Activated naive CD4-positive, alpha-beta T cell (primary cell): ENCODE results near the gene IGFBPL1.
"Not testable (repeated sequence)": the region's sequence is repeated elsewhere in the genome, so short reads cannot be mapped to it uniquely, and the experiment has no call there.

Experiments used
- DNase-seq, 4 experiments: peaks; one replicate each; lab custom pipeline; 2025; lab: John Stamatoyannopoulos, UW

IGFBPL1 gene, protein sequence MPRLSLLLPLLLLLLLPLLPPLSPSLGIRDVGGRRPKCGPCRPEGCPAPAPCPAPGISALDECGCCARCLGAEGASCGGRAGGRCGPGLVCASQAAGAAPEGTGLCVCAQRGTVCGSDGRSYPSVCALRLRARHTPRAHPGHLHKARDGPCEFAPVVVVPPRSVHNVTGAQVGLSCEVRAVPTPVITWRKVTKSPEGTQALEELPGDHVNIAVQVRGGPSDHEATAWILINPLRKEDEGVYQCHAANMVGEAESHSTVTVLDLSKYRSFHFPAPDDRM

DNA sequence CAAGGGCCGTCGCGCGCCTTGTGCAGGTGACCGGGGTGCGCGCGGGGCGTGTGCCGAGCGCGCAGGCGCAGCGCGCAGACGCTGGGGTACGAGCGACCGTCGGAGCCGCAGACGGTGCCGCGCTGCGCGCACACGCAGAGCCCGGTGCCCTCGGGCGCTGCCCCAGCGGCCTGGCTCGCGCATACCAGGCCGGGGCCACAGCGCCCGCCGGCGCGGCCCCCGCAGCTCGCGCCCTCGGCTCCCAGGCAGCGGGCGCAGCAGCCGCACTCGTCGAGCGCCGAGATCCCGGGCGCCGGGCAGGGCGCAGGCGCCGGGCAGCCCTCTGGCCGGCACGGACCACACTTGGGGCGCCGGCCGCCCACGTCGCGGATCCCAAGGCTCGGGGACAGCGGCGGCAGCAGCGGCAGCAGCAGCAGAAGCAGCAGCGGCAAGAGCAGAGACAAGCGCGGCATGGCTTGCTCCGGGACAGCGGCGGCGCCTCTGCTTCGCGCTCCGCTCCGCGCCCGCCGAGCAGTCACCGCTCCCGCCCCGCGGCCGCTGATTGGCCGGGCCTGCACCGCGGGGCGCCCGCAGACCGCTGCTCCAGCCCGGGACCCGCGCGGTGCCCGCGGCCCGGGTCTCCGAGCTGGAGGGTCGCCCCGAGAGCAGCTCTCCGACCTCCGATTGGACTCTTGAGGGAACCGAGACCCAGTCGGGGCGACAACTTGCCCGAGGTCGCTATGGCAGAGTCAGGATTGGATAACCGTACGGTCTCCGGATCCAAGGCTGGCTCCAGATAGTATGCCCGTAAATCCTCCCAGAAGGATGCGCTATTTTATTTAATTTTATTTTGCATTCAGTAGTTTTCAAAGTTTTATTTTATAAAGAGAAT, at the start of gene IGFBPL1:
TSS of gene IGFBPL1 (minus strand) at position 482 of the 871 bp plus-strand sequence. CDS start at position 452, 30 bp downstream.
- no peak for DNase-seq

- not testable (repeated sequence) for DNase-seq
Observed at GRCh38 chr9:38472583-38473249, 48.5 kb upstream of the IGFBPL1 start.

DNA sequence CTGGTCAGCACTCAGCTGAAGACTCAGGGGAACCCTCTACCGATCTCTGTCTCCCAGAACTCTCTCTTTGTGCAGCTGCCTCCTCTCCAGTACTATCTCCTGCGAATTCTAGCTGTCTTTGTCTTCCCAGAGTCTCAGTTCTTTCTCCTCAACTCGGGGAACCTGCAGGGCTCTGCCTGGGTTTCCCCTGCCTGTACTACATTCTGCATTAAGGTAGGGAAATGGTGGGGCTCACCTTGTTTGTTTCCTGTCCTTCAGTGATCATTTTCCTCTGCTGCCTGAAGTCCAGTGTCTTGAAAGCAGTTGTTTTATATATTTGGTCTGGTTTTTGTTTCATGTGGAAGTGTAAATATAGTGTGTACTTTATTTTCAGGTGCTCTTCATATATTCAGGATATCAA, 43.1 kb upstream of the IGFBPL1 start:
- DNase-seq, result no peak

DNA sequence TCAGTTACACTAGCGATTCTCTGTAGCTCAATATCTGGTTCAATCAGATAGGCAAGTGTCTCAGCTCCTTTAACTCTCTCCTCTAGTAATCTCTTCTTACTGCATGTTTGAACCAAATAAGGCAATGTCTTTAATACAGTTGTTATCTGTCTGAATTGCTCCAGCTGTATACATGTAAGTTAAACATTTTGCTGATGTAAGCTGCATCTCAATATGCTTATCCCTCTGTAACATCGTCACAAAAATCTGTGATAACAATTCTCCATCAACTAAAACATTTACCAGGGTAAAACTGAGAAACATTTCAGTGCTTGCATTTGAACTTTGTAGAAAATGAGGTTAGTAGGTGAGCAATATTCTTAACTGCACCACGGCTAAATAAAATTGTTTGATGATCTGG, 29.6 kb upstream of the IGFBPL1 start:
- DNase-seq, result no peak

- no peak for DNase-seq
Observed at GRCh38 chr9:38451162-38451561, 26.9 kb upstream of the IGFBPL1 start.

DNA sequence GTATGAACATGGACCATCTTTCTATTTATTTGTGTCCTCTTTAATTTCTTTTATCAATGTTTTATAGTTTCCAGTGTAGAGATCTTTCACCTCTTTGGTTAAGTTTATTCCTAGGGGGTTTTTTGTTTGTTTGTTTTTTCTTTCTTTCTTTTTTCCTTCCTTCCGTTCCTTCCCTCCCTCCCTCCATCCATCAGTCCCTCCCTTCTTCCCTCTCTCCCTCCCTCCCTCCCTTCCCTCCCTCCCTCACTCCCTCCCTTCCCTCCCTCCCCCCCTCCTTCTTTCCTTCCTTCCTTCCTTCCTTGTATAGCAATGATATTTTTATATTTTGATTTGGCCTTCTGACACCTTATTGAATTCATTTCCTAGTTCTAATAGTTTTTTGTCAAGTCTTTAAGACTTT, 23.4 kb upstream of the IGFBPL1 start:
- no peak for DNase-seq

DNA sequence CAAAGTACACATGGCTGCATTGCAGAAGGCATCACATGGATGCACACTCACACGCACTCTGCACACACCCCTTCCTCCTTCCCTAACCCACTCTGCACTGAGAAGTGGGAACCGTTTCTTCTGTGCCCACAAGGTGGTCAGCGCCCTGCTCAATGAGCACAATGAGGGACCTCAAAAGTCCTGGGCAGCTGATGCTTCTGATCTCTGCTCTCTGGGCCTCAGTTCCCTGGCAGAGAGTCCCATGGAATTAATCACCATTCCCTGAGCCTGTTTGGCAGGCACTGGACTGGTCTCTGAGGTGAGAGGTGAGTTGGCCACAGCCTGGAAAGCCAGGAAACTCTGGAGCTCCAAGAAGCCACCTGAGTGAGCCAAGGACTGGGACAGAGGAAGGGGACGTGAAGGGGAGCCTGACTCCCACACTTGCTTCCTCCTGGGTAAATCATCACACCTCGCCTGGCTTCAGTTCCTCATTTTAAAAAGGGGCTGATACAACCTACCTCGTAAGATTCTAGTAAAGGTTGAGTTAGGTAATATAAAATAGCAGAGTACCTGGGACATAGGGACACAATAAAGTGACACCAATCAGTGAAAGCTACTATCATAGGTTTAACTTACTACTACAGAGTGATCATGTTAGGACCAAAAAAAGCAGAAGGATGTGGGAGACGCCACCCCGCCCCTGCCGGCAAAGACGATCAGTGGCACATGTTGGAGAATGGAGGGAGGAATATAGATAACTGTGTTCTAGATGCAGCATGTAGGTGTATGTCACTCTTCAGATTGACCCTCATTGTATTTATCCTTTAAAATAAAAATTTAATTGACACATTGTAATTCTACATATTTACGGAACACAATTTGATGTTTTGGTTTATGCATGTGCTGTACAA, 21.1 kb upstream of the IGFBPL1 start:
- no peak for DNase-seq

GRCh38 chr9:38443597-38443996, 19.3 kb upstream of the IGFBPL1 start:
- no peak for DNase-seq

GRCh38 chr9:38443181-38443580, 18.9 kb upstream of the IGFBPL1 start:
- DNase-seq, result no peak

DNA sequence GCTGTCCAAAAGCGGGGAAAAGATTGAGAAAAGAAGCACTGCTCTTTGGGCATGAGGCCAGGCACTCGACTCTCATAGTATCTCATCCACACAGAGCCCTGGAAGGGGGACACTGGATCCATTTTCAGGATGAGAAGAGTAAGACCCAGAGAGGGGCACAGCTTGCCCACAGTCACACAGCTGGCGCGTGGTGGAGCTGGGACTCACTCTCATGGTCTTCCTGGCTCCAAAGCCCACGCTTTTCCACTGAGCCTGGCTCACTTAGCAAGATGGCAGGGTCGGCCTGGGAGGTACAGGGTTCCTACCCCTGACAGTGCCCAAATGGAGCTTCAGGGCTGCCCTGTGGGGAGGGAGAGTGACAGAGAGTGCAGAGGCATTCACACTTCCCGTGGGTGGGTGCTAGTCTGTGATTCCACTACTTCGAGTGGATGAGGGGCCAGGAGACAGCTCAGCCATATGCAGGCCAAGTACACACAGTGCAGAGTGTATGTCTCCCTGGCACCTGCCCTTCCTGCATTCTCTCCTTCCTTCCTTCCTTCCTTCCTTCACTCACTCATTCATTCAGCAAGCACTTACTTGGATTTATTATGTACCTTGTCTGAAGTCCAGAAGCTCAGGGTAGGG, 18.3 kb upstream of the IGFBPL1 start:
- no peak for DNase-seq

- DNase-seq, result no peak
Observed at GRCh38 chr9:38441347-38442085, 17.3 kb upstream of the IGFBPL1 start.

DNA sequence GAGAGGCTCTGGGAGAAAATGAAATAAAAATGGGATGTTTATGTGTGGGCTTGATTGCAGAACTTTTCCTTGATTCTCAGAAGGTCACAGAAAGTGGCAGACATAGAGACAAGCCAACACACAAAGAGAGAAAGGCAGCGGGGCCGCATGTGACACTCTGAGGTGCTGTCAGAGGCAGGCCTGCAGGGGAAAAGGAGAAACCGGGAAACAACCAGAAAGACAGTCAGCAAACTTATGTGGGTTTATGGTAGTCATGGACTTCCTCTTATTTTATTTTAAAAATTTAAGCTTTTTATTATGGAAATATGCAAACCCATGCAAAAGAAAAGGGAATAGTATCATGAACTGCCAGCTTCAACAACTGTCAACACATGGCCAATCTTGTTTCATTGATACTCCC, 16.3 kb upstream of the IGFBPL1 start:
- DNase-seq, result no peak

DNA sequence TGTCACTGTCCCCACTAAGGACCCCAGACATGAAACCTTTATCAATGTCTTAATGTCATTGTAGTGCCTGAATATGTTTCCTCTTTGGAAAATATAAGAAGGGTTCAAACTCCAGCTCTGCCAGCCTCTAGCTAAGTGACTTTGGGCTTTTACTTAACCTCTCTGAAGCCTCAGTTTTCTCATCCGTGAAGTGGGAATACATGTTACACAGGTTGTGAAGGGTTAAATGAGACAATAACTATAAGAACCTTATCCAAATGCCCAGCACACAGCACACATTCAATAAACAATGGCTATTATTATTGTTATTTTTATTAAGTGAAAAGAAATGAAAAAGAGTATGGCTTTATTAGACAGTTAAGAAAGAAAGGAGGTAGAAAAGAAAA, 15.7 kb upstream of the IGFBPL1 start:
- DNase-seq, result no peak

- no peak for DNase-seq
Observed at GRCh38 chr9:38439291-38439915, 15.1 kb upstream of the IGFBPL1 start.

DNA sequence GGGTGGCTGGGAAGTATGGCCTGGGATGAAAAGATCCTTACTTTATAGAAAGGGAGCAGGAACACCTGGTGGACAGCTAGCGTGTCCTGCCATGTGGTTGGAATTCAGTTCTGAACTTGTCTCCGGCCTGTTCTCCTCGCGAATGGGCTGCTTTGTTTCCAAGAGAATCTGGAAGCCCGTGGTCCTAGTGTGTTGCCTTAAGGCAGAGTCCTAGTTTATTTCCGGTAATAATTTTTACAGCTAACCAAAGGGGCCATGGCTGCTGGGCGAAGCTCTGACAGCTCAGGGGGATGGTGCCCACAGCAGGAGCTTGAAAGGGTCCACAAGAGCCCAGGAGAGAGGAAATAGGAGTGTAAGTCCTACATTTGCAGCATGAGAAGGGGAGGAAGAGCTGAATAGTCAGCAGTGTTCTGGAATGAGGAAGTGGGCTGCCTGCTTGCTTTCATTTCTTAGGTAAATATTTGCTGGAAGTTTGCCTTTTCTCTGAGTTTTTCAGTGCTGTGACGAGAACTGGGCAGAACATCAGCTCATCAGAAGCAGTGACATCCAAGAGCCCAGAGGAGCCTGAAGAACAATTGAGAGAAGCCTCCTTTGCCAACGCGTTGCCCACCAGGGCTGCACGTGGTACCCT, 13.1 kb upstream of the IGFBPL1 start:
- no peak for DNase-seq

GRCh38 chr9:38436708-38437107, 12.5 kb upstream of the IGFBPL1 start:
- DNase-seq, result no peak

DNA sequence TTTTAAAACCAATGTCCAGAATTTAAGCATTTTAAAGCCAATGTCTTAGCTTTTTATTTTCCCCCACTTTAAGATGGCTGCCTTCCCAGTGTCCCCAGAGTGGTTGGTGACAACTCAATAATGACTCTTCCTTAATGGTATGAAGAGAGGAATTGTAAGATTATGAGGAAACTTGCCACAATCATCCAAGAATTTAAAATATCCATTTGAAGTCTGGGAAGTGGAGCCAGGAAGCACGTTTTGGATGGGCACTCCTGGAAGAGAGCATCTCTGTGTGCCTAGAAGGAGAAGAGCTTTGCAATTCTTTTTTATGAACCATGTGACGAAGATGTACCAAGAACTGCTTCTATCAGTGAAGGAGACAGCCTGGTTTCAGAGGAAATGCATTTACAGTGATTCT, 11.3 kb upstream of the IGFBPL1 start:
- DNase-seq, result no peak

DNA sequence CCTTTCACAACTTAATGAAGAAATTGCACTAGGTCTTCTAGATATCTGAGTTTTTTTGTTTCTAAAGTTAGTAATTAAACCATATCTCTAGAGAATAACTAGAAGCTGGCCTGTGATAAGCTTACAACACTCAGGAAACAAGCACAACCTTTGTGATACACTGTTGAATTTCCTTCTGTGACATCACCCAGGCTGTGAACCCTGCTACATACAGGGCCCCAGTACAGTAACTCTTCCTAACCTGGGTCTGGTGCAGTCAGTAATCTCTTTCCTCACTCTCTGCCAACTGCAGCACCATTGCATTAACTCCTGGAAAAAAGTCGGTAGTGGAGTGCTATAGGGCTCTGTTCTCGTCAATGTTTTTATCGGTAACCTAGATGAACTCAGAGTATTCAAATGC, 10.6 kb upstream of the IGFBPL1 start:
- DNase-seq, result no peak

DNA sequence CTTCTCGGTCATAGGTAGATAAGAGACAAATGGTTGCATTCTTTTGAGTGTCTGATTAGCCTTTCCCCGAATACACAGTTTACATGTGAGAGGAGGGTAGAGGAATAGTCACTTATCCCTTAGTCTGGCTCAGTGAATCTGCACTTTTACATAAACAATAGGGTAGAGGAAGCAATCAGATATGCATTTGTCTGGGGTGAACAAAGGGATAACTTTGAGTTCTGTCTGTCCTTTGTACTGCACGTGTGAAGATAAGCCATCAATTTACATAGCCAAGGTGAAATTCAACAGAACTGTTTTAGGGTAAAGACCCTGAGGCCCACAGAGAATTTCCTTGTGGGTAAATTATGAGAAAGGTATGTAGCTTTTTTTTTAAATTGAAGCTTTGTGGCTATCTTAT, 10.1 kb upstream of the IGFBPL1 start:
- DNase-seq, result no peak
